Amygdala (tissue), 56 donors: ENCODE data around the gene BICD2.
A peak's percentile ranks its signal among the peaks of the same experiment; 100 is the strongest.
"Not testable (repeated sequence)": the region's sequence is repeated elsewhere in the genome, so short reads cannot be mapped to it uniquely, and the experiment has no call there.

Experiments
- DNase-seq, 56 donors: peaks; one replicate each; lab custom pipeline; 2025; lab: John Stamatoyannopoulos, UW

Gene BICD2

DNA sequence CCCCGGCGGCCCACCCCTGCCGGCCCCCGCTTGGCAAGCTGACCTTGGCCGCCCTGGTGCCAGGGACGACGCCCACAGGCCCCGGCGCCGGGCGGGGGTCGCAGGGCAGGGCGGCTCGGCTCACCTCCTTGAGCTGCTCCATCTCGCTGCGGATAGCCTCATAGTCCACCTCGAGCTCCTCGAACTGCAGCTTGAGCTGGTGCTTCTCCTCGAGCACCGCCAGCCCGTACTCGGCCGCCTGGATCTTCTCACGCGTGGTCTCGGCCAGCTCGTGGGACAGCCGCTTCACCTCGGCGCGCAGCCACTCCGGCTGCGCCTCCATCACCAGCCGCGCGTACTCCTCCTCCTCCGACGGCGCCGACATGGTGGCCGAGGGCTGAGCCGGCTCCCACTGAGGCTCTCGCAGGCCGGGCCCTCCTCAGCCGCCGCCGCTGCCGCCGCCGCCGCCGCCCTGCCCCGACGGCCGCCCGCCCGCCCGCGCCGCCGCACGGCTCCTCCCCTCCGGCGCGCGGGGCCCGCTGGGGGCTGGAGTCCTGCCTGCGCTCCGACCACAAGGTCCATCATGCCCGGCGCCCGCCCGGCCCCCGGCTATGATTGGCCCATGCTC, at the start of gene BICD2:
TSS of gene BICD2 (minus strand) at position 453 of the 607 bp plus-strand sequence. CDS start at position 364, 89 bp downstream.
- peak in 2 of 56 donors; percentile 56 for DNase-seq

DNA sequence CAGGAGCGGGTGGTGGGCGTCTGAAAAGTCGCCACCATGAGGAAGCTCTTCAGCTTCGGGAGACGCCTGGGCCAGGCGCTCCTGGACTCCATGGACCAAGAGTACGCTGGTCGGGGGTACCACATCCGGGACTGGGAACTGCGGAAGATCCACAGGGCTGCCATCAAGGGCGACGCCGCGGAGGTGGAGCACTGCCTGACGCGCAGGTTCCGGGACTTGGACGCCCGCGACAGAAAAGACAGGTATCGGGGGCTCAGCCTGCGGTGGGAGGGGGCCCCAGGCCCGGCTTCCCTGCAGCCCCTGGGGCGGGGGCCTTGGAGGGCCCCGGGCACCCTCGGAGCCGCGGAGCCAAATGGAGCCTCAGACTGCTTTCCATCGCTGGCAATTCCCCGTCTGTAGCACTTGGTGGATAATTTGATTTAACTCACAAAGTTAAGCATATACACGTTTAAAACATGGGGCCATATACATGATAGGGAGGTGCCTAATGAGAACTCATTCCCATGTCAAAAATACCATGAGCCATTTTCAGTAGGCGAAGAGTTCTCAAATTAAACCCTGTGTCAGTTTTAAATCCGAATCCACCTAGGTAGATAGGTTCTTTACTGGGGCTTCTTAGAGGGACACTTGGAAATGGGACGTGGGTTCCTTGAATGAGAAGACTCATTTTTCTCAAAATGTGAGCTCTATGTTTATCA, 45.1 kb upstream of the BICD2 start:
- not testable (repeated sequence) for DNase-seq

DNA sequence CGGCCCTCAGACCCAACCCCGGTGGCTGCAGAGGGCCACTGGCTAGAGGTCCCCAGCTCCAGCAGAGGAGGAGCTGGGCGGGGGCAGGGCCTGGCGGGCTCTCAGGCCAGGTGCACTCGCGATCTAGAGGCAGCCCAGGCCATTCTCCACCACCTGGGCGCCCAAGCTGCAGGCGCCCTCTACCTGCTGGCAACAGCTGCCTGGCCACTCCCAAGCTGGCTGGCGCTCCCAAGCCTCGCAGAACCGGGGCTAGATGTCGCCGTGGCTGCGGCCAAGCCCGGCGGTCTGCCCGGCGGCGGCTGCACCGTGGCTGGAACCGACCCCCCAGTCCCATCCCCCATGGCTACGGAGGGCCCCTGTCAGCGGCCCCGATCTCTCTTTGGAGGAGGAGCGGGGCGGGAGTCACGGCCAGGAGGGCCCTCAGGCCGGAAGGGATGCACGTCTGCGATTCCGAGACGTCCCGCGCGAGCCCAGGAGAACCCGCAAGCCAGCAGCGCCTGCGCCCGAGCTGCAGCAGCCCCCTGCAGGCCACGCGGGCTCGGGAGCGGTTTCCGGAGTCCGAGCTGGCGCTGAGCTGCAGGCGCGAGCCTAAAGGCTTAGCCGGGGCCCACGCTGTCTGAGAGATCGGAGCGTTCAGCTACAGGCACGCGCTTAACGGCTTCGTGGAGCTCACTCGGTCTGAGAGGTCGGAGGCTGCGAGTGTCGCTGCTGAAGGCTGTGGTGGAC, 44.3 kb upstream of the BICD2 start:
- peak in 25 of 56 donors; percentile 10 to 55 (median 29) for DNase-seq

DNA sequence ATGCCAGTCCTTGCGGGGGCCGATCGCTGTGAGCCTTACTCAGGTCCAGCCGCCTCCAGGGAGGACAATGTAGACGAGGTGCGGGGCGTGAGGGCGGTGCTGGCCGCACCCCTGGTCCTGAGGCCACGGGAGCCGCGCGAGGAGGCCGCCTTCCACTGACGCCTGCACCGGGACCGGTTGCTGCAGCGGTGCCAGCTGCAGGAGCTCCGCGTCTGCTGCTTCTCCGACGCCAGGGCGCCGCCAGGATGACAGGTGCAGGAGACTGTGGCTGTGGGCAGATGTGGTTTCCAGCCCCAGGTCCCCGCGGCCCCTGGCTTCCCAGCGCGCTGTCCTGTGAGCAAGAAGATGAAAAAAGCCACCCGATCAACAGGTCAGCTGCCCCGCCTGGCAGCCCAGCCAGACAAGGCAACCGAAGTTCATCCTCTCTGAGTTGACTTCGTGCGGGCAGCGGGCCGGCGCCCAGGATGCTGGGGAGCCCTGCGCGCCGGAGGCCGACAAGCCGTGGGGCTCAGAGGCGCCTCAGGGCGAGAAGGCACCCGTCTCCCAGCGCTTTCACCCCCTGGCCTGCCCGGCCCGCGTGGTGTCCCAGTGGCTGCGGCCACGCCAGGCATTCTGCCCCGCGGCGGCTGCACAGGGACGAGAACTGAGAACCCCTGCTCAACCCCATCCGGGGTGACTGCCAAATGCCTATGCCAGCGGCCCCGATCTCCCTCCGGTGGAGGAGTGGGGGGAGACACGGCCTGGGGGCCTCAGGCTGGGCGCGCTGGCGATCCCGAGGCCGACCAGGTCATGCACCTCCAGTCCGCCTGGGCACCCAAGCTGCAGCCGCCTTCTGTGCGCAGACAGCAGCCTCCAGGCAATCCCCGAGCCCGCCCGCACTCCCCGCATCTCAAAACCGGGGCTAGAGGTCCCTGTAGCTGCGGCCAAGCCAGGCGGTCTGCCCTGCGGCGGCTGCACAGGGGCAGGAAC, 43.4 kb upstream of the BICD2 start:
- no peak for DNase-seq

DNA sequence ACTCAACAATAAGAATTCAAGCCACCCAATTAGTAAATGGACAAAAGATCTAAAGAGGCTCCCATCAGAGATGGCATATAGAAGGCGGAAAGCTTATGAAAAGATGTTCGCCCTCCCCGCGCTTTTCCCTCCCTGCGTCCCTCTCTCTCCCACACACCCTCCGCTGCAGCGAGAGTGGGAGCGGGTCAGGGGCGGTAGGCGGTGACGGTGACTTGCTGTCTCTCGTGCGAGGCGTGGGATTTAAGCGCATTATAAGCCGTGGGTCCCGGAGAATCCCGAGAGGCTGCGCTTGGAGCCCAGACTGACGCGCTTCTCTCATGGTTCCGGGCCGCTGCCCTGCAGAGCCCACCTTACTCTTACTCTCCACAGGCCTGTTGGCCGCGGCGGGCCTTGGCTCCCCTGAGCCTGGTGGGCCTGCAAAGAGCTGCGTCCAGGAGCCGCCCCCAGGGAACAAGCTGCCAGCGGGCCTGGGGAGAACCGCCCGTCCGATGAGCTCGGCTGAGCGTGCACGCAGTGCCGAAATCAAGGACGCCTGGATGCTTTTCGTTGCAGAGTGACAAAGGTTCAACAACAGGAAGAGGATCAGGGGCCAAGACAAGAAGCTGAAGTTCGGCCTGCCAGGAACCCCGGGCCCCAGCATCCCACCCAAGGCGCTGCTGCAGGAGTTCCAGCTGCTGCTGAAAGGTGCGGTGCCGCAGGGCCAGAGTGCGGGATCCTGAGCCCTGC, 42.6 kb upstream of the BICD2 start:
- no peak for DNase-seq

DNA sequence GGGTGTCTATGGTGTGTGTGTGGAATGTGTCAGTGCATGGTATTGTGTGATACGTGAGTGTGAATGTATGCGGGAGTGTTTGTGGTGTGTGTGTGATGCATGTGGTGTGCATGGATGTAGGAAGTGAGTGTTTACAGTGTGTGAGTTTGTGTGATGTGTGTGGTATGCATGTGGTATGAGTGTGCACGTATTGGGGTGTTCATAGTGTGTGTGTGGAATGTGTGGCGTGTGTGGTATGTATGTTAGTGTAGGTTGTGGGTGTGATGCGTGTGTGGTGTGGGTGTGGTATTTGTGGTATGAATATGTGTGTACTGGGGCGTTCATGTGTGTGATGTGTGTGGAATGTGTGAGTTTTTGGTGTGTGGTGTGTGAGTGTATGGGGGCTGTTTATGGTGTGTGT, 40.1 kb upstream of the BICD2 start:
- DNase-seq: no peak

DNA sequence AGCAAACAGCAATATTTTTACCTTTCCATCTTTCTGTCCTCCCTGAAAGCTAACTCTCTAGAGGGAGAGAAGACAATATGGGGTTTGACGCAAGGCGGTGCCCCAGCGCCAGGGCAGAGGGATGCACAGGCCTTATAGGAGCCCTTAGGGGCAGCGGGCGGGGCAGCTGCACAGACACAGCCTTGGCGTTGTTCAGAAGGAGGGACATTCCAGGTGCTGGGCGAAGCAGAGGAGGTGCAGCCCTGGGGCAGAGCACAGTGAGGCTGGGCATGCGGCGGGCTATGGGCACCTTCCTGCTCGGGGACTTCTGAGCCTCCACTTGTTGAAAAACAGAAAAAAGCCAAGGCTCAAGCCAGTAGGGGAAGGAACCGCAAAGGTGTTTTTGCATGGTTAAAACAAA, 33.7 kb upstream of the BICD2 start:
- DNase-seq: no peak

DNA sequence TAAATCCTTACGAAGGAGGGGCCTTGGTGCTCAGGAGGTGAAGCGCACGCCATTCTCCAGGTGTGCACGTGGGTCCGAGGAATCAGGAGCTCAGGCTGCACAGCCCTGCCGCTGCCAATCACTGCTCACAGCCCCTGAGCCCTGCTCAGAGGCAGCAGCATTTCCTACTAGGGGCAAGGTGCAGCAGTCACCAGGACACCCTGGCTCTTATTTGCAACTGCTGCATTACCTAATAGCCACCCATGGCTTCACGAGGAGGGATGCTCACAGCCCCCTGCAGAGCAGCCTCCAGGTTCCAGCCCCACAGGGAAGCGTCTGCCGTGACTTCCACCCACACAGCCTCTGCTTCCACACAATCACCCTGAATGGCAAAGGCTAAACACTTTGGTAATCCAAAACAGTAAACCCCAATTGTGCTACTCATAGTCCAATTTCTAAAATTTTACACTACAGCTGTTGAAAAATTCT, 31.7 kb upstream of the BICD2 start:
- DNase-seq: not testable (repeated sequence)

DNA sequence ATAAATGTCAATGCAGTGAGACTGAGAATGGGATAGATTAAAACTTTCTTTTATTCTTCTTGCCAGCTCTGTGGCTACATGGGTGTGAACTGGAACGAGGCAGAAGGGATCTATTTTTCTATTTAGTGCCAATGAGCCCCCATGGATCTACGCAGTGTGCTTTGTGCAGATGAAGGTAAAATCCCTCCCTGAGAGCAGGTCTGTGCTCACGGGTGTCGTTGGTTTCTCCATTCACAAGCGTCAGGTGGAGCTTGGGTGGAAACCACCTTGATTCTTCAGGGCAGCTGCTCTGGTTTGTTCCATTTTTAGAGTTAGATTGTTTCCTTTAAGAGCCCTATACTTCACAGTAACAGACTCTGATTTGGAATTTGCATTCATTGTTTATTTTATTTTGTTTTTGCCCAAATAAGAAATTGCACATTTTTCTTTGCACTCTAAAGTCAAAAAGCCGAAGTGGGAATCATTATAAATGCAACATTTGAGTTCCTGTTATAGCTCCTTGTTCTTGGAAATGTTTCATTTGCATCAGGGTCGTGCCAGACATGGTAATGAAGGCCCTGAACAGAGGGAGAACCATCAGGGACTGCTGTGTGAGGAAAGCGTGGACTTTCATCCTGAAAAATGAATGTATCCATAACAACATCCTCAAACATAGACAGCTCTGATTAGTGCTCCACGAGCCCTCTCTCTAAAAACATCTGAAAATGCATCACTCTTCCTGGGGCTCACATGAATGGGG, 31.1 kb upstream of the BICD2 start:
- peak in 1 of 56 donors; percentile 7 for DNase-seq

DNA sequence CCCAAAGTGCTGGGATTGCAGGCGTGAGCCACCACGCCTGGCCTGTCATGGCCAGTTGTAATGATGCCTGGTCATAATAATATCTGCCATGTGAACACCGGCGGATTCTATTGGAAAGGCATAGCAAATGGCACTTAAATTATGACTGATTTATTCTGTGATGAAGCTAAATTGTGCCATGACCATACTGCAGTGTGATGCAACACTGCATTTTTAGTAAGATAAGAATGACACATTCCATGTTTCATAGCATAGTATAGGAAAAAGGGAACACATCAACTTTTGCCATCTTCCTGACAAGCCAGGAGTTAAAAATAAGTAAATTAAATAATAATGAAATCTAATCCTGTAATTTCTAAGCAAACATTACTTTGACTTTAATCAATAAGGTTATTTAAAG, 30.4 kb upstream of the BICD2 start:
- no peak for DNase-seq

DNA sequence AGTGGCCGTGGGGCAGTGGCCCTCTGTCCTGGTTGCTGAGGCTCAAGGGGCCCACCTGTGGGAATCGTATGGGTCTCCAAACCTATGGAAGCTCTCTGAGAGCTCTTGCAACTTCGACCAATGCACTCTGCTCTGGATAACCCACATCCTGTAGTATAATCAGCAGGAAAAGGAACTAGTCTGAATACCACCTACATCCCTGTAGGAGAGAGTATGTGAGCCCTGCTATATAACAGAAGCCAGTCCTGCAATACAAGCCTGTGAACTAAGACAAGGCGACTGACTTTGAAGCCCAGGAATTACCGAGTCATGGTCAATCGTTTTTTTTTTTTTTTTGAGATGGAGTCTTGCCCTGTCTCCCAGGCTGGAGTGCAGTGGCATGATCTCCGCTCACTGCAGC, 29.8 kb upstream of the BICD2 start:
- no peak for DNase-seq

DNA sequence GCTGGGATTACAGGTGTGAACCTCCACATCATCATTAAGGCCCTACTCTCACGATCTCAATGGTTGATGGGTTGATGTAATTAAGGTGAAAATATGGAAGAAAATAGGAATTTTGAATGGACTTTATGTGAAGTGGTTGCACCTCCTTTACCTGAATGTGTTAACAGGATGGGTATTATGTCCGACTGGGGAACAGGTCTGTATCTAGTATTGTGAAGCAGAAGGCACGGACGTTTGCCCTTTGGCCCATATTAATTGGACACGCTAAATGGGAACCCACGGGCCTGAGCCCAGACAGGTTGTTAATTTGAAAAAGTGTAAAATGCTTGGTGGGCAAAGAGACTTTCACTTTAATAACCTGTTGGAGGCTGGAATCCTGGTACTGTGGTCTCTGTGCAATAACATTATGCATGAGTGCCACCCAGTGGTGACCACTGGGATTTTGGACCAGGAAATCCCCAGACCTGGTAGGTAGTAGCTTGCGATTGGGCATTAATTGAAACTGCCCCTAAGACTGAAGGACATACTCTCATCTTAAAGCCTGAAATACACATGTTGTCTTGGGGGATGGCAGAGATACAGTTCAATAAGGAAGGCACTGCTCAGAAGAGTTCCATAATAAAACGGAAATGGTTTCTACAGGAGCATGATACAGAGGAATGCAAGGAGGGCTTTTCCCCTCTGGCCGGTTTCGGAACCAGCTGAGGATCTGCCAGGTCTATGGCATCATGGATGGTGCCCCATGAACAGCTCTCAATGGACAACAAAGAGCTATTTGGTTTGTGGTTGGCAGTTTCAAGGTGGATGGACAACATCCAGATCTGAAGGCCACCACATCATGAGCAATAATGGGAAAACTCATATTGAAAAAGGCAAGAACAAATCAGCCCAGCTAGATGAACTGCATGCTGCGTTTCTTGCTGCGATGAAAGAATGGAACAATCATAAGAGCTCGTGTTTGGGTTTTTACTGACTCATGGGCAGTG, 26.2 kb upstream of the BICD2 start:
- peak in 50 of 56 donors; percentile 10 to 91 (median 56) for DNase-seq

DNA sequence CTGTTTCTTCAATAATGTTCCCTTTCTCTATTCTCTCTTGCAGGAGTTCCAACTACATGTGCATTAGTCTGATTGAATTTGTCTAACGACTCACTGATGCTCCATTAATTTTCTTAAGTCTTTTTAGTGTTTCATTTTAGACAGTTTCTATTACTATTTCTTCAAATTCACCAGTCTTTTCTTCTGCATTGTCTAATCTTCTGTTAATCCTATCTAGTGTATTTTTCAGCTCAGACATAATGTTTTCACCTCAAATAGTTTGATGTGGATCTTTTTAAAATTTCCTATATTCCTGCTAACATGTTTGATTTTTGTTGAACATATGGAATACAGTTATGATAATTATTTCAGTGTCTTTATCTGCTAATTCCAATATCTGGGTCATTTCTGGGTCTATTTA, 21.7 kb upstream of the BICD2 start:
- DNase-seq: no peak

DNA sequence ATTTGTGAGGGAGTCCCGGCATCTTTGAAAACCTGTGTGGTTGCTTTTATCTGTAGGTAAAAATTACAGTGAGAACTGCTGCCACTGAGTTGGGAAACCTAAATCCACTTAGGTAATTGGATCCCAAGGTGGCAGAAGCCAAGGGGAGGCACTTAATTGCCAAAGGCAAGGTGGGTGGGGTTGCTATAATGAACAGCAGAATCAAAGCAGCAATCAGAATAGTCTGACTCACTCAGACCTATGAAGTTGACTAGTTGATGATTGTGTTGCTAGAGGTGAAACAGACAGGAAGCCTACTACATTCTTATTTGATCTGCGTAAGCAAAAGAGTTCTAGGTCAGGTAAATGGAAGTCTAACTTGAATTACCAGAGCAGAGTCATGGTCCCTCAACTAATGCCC, 17.3 kb upstream of the BICD2 start:
- no peak for DNase-seq

DNA sequence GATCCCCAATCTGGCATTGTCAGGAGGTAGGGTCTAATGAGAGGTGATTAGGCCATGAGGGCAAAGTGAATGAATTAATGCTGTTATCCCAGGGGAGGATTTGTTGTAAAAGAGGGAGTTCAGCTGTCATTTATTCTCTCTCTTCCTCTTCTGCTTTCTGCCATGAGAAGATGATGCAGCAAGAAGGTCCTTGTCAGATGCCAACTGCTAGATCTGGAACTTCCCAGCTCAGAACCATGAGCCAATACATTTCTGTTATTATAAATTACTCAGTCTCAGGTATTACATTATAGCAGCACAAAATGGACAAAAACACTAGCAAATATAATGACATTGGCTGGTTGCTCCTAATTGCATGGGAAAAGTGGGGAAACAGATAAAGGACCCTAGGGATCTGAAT, 15.6 kb upstream of the BICD2 start:
- DNase-seq: no peak

DNA sequence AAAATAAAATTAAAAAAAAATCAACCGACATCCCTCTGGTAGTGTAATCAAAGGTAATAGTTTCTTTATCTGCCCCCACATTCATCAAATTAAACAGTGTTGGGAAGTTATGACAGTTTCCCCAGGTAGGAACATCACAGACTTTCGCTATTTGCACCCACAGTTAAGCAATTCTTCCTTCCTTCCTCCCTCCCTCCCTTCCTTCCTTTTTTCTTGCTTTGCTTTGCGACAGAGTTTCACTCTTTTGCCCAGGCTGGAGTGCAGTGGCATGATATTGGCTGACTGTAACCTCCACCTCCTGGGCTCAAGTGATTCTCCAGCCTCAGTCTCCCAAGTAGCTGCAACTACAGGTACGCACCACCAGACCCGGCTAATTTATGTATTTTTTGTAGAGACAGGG, 10.8 kb upstream of the BICD2 start:
- no peak for DNase-seq

DNA sequence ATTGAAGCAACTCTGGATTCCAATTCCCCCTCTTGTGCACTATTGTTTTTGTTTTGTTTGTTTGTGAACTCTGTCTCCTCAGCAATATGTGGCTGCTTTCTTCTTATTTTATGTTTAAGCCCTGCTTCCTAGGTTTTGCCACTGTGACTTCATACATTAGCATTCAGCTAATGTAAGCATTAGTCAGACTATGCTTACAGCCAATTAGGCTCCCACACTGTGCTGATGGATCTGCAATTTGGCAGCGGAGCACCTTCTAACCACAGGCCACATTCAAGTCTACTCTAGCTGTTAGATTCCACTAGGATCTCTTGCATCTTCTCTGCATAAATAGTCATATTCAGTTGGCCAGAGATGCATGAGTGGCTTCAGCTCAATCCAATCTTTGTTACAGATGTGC, 9.6 kb upstream of the BICD2 start:
- peak in 3 of 56 donors; percentile 4 to 12 (median 9) for DNase-seq

DNA sequence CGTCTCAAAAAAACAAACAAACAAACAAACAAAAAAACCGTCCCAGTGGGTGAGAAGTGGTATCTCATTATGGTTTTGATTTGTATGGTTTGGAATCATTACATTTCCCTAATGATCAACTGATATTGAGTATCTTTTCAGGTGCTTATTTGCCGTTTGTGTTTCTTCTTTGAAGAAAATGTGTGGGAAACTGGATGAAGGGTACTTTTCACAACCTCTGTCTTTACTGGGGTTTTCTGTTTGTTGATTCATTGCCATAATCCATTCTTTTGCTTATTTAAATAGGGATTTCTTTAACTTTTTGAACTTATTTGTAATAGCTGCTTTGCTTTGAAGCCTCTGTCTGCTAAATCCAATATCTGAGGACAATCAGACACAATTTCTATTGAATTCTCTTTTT, 9.2 kb upstream of the BICD2 start:
- DNase-seq: no peak
